ENCODE results near the gene GPRIN1. TPM values are rescaled to one million over a fixed set of nuclear protein-coding genes. Genes with fewer than 3 reads are reported as not detected.
"Not testable (repeated sequence)": the region's sequence is repeated elsewhere in the genome, so short reads cannot be mapped to it uniquely, and the experiment has no call there.

Gene GPRIN1
- polyA plus RNA-seq, 2 donors, result 0.43 to 0.72 TPM

GRCh38 chr5:176606875-176607274 is 3.1 kb downstream of the GPRIN1 start:
- H3K36me3 ChIP-seq (ENCODE audit: control insufficient read depth in 2 of 2, insufficient read depth in 2 of 2, low read length in 1 of 2), result no peaks in the 10 kb centered on the region
- H3K9me3 ChIP-seq (ENCODE audit: control insufficient read depth in 2 of 2, insufficient read depth in 1 of 2, low read depth in 1 of 2, low read length in 1 of 2), result no peaks in the 10 kb centered on the region
- peaks cover 0 to 4% of the 10 kb centered on the region in 2 donors for H3K27me3 ChIP-seq (ENCODE audit: control insufficient read depth in 1 of 2, insufficient read depth in 2 of 2, low read length in 2 of 2)
- H3K4me3 ChIP-seq (ENCODE audit: low read depth in 1 of 2, low read length in 2 of 2), result no peak overlapping the region
- H3K4me1 ChIP-seq (ENCODE audit: control insufficient read depth in 2 of 2, insufficient read depth in 2 of 2, low read length in 1 of 2), result peaks cover 4 to 8% of the 10 kb centered on the region in 2 donors
- WGBS, 2 donors, result 87 to 91% methylated on average over 3 of the region's 3 CpGs
- H3K27ac ChIP-seq (ENCODE audit: low read depth in 2 of 2, low read length in 1 of 2), result no peak overlapping the region

- Histone ChIP-seq H3K27ac (ENCODE audit: low read depth in 2 of 2, low read length in 1 of 2) (no peak overlapping the region), H3K9me3 (ENCODE audit: control insufficient read depth in 2 of 2, insufficient read depth in 1 of 2, low read depth in 1 of 2, low read length in 1 of 2) (no peaks in the 10 kb centered on the region), H3K4me3 (ENCODE audit: low read depth in 1 of 2, low read length in 2 of 2) (no peak overlapping the region), H3K36me3 (ENCODE audit: control insufficient read depth in 2 of 2, insufficient read depth in 2 of 2, low read length in 1 of 2) (no peaks in the 10 kb centered on the region), H3K27me3 (ENCODE audit: control insufficient read depth in 1 of 2, insufficient read depth in 2 of 2, low read length in 2 of 2) (peaks cover 0 to 4% of the 10 kb centered on the region in 2 donors), H3K4me1 (ENCODE audit: control insufficient read depth in 2 of 2, insufficient read depth in 2 of 2, low read length in 1 of 2) (peaks cover 4 to 8% of the 10 kb centered on the region in 2 donors)
- WGBS, 2 donors, result 65 to 78% methylated on average over 3 of the region's 3 CpGs
These were observed 3.9 kb downstream of the GPRIN1 start for GRCh38 chr5:176606032-176606431.

GRCh38 chr5:176603091-176603490 is 6.9 kb downstream of the GPRIN1 start:
- Histone ChIP-seq H3K27me3 (ENCODE audit: control insufficient read depth in 1 of 2, insufficient read depth in 2 of 2, low read length in 2 of 2) (no peaks in the 10 kb centered on the region), H3K4me3 (ENCODE audit: low read depth in 1 of 2, low read length in 2 of 2) (no peak overlapping the region)

GRCh38 chr5:176601901-176602482 is 8.0 kb downstream of the GPRIN1 start:
- Histone ChIP-seq H3K27me3 (ENCODE audit: control insufficient read depth in 1 of 2, insufficient read depth in 2 of 2, low read length in 2 of 2) (no peaks in the 10 kb centered on the region), H3K4me3 (ENCODE audit: low read depth in 1 of 2, low read length in 2 of 2) (no peak overlapping the region), H3K4me1 (ENCODE audit: control insufficient read depth in 2 of 2, insufficient read depth in 2 of 2, low read length in 1 of 2) (no peaks in the 10 kb centered on the region), H3K27ac (ENCODE audit: low read depth in 2 of 2, low read length in 1 of 2) (no peak overlapping the region), H3K9me3 (ENCODE audit: control insufficient read depth in 2 of 2, insufficient read depth in 1 of 2, low read depth in 1 of 2, low read length in 1 of 2) (no peaks in the 10 kb centered on the region), H3K36me3 (ENCODE audit: control insufficient read depth in 2 of 2, insufficient read depth in 2 of 2, low read length in 1 of 2) (no peaks in the 10 kb centered on the region)
- 75 to 79% methylated on average over 12 of the region's 12 CpGs for WGBS, 2 donors

More at GRCh38 chr5:176603091-176603490, 6.9 kb downstream of the GPRIN1 start:
- Histone ChIP-seq H3K36me3 (ENCODE audit: control insufficient read depth in 2 of 2, insufficient read depth in 2 of 2, low read length in 1 of 2) (no peaks in the 10 kb centered on the region), H3K4me1 (ENCODE audit: control insufficient read depth in 2 of 2, insufficient read depth in 2 of 2, low read length in 1 of 2) (no peaks in the 10 kb centered on the region), H3K27ac (ENCODE audit: low read depth in 2 of 2, low read length in 1 of 2) (no peak overlapping the region), H3K9me3 (ENCODE audit: control insufficient read depth in 2 of 2, insufficient read depth in 1 of 2, low read depth in 1 of 2, low read length in 1 of 2) (no peaks in the 10 kb centered on the region)
- WGBS, 2 donors, result 20 to 30% methylated on average over 2 of the region's 2 CpGs

GRCh38 chr5:176599749-176600430 is 10.1 kb downstream of the GPRIN1 start:
- not testable (repeated sequence) for H3K9me3 ChIP-seq (ENCODE audit: control insufficient read depth in 2 of 2, insufficient read depth in 1 of 2, low read depth in 1 of 2, low read length in 1 of 2); H3K27ac ChIP-seq (ENCODE audit: low read depth in 2 of 2, low read length in 1 of 2); H3K4me3 ChIP-seq (ENCODE audit: low read depth in 1 of 2, low read length in 2 of 2); H3K36me3 ChIP-seq (ENCODE audit: control insufficient read depth in 2 of 2, insufficient read depth in 2 of 2, low read length in 1 of 2); H3K4me1 ChIP-seq (ENCODE audit: control insufficient read depth in 2 of 2, insufficient read depth in 2 of 2, low read length in 1 of 2); H3K27me3 ChIP-seq (ENCODE audit: control insufficient read depth in 1 of 2, insufficient read depth in 2 of 2, low read length in 2 of 2)
- 85 to 87% methylated on average over 19 of the region's 19 CpGs for WGBS, 2 donors

GRCh38 chr5:176597417-176598389 is 12.3 kb downstream of the GPRIN1 start:
- no peaks in the 10 kb centered on the region for H3K27me3 ChIP-seq (ENCODE audit: control insufficient read depth in 1 of 2, insufficient read depth in 2 of 2, low read length in 2 of 2)
- no peaks in the 10 kb centered on the region for H3K9me3 ChIP-seq (ENCODE audit: control insufficient read depth in 2 of 2, insufficient read depth in 1 of 2, low read depth in 1 of 2, low read length in 1 of 2)
- H3K4me3 ChIP-seq (ENCODE audit: low read depth in 1 of 2, low read length in 2 of 2), result peak overlapping the region in 1 of 2 donors; percentile 44
- H3K4me1 ChIP-seq (ENCODE audit: control insufficient read depth in 2 of 2, insufficient read depth in 2 of 2, low read length in 1 of 2), result peaks cover 0 to 4% of the 10 kb centered on the region in 2 donors
- 66 to 71% methylated on average over 41 to 47 of the region's 47 CpGs for WGBS, 2 donors
- H3K27ac ChIP-seq (ENCODE audit: low read depth in 2 of 2, low read length in 1 of 2), result no peak overlapping the region
- H3K36me3 ChIP-seq (ENCODE audit: control insufficient read depth in 2 of 2, insufficient read depth in 2 of 2, low read length in 1 of 2), result no peaks in the 10 kb centered on the region

- peak overlapping the region; percentile 44 to 47 for H3K4me3 ChIP-seq (ENCODE audit: low read depth in 1 of 2, low read length in 2 of 2)
- 4 to 8% methylated on average over 95 to 98 of the region's 98 CpGs for WGBS, 2 donors
- H3K27me3 ChIP-seq (ENCODE audit: control insufficient read depth in 1 of 2, insufficient read depth in 2 of 2, low read length in 2 of 2), result no peaks in the 10 kb centered on the region
These were observed 13.1 kb downstream of the GPRIN1 start for GRCh38 chr5:176596689-176597416.

GRCh38 chr5:176596069-176596644 is 13.8 kb downstream of the GPRIN1 start:
- no peaks in the 10 kb centered on the region for H3K27me3 ChIP-seq (ENCODE audit: control insufficient read depth in 1 of 2, insufficient read depth in 2 of 2, low read length in 2 of 2)
- peaks cover 0 to 4% of the 10 kb centered on the region in 2 donors for H3K4me1 ChIP-seq (ENCODE audit: control insufficient read depth in 2 of 2, insufficient read depth in 2 of 2, low read length in 1 of 2)
- no peak overlapping the region for H3K27ac ChIP-seq (ENCODE audit: low read depth in 2 of 2, low read length in 1 of 2)
- H3K4me3 ChIP-seq (ENCODE audit: low read depth in 1 of 2, low read length in 2 of 2), result no peak overlapping the region
- H3K9me3 ChIP-seq (ENCODE audit: control insufficient read depth in 2 of 2, insufficient read depth in 1 of 2, low read depth in 1 of 2, low read length in 1 of 2), result peaks cover 0 to 2% of the 10 kb centered on the region in 2 donors
- H3K36me3 ChIP-seq (ENCODE audit: control insufficient read depth in 2 of 2, insufficient read depth in 2 of 2, low read length in 1 of 2), result no peaks in the 10 kb centered on the region
- WGBS, 2 donors, result 81 to 84% methylated on average over 23 of the region's 23 CpGs

More at GRCh38 chr5:176596689-176597416, 13.1 kb downstream of the GPRIN1 start:
- no peaks in the 10 kb centered on the region for H3K9me3 ChIP-seq (ENCODE audit: control insufficient read depth in 2 of 2, insufficient read depth in 1 of 2, low read depth in 1 of 2, low read length in 1 of 2)
- peak overlapping the region in 1 of 2 donors; percentile 9 for H3K27ac ChIP-seq (ENCODE audit: low read depth in 2 of 2, low read length in 1 of 2)
- peaks cover 0 to 4% of the 10 kb centered on the region in 2 donors for H3K4me1 ChIP-seq (ENCODE audit: control insufficient read depth in 2 of 2, insufficient read depth in 2 of 2, low read length in 1 of 2)
- H3K36me3 ChIP-seq (ENCODE audit: control insufficient read depth in 2 of 2, insufficient read depth in 2 of 2, low read length in 1 of 2), result no peaks in the 10 kb centered on the region
